Liver (tissue), 9 donors: Measurements from ENCODE around the gene CRABP2. TPM values are rescaled to one million over a fixed set of nuclear protein-coding genes. Genes with fewer than 3 reads are reported as not detected.

Source experiments
- DNase-seq: peaks from one replicate; pipeline ENCODE4 v3.0.0-alpha.2; 2017; ENCODE audit warnings: low spot score
- H3K27ac ChIP-seq, 2 donors: one replicate each; pipeline ENCODE4 v1.7.0; 2013; ENCODE audit warnings: inconsistent platforms in 2 of 2, low read length in 2 of 2, control low read depth in 1 of 2, low read depth in 1 of 2, mild to moderate bottlenecking in 1 of 2
- H3K27me3 ChIP-seq, 4 donors: one replicate each; pipeline versions ENCODE4 v1.6.1 to v1.7.0; 2013; ENCODE audit warnings: low read length in 3 of 4, inconsistent platforms in 1 of 4, mild to moderate bottlenecking in 1 of 4, moderate library complexity in 1 of 4; ENCODE audit not compliant: control insufficient read depth in 4 of 4, insufficient read depth in 4 of 4
- H3K36me3 ChIP-seq, 4 donors: one replicate each; pipeline versions ENCODE4 v1.6.1 to v1.7.0; 2013; ENCODE audit warnings: low read length in 3 of 4, mild to moderate bottlenecking in 3 of 4, low read depth in 1 of 4, moderate library complexity in 1 of 4; ENCODE audit not compliant: control insufficient read depth in 4 of 4, insufficient read depth in 3 of 4
- H3K4me1 ChIP-seq, 4 donors: one replicate each; pipeline versions ENCODE4 v1.6.1 to v1.7.0; 2013; ENCODE audit warnings: low read length in 3 of 4, mild to moderate bottlenecking in 3 of 4, moderate library complexity in 1 of 4; ENCODE audit not compliant: control insufficient read depth in 4 of 4, insufficient read depth in 4 of 4
- H3K4me3 ChIP-seq, 3 donors: one replicate each; pipeline versions ENCODE4 v1.6.1 to v1.7.0; 2013; ENCODE audit warnings: low read length in 3 of 3, control low read depth in 1 of 3, low read depth in 1 of 3, mild to moderate bottlenecking in 1 of 3
- H3K9ac ChIP-seq, 2 donors: one replicate each; pipeline ENCODE4 v1.7.0; 2013; ENCODE audit warnings: low read length in 2 of 2, mild to moderate bottlenecking in 2 of 2, moderate library complexity in 2 of 2, control low read depth in 1 of 2, low read depth in 1 of 2
- H3K9me3 ChIP-seq, 4 donors: one replicate each; pipeline versions ENCODE4 v1.6.1 to v1.7.0; 2013; ENCODE audit warnings: low read length in 3 of 4; ENCODE audit not compliant: control insufficient read depth in 4 of 4
- ATF3 ChIP-seq: IDR thresholded peaks from 2 replicates; pipeline ENCODE4 v1.6.1; 2016; ENCODE audit warnings: antibody characterized with exemption
- EGR1 ChIP-seq, 2 donors: IDR thresholded peaks; 2 replicates each; pipeline ENCODE4 v1.6.1; 2016 to 2018; ENCODE audit warnings: antibody characterized with exemption in 2 of 2, low read depth in 2 of 2
- FOXA1 ChIP-seq: IDR thresholded peaks from 2 replicates; pipeline ENCODE4 v1.6.1; 2016; ENCODE audit warnings: antibody characterized with exemption
- FOXA2 ChIP-seq: IDR thresholded peaks from 2 replicates; pipeline ENCODE4 v1.6.1; 2016; ENCODE audit warnings: antibody characterized with exemption
- HNF4G ChIP-seq: IDR thresholded peaks from 2 replicates; pipeline ENCODE4 v1.6.1; 2016; ENCODE audit warnings: antibody characterized with exemption
- RXRA ChIP-seq, 2 donors: IDR thresholded peaks; 2 replicates each; pipeline ENCODE4 v1.6.1; 2017 to 2018; ENCODE audit warnings: antibody characterized with exemption in 2 of 2, mild to moderate bottlenecking in 1 of 2
- TAF1 ChIP-seq: conservative IDR thresholded peaks from 2 replicates; pipeline ENCODE4 v1.6.1; 2016; ENCODE audit warnings: antibody characterized with exemption, mild to moderate bottlenecking
- YY1 ChIP-seq: IDR thresholded peaks from 2 replicates; pipeline ENCODE4 v1.6.1; 2016; ENCODE audit warnings: antibody characterized with exemption, mild to moderate bottlenecking
- WGBS: extraction: QIAGEN DNeasy Blood & Tissue Kit; methylation state at CpG from one replicate; pipeline ENCODE4 v1.1.7; 2013; 5-methylcytosine and 5-hydroxymethylcytosine counted together
- polyA plus RNA-seq, 2 donors: library from polyadenylated mRNA; stranded (reverse) in 1 of 2; unstranded in 1 of 2; fragments of 200-250 nt in 1 of 2; fragments of >200 nt in 1 of 2; fragmentation: Nextera tagmentation in 1 of 2; extraction: Ambion mirVana in 1 of 2; gene quantifications; one replicate each; pipeline versions ENCODE4 v1.2.1 to v1.2.3, GENCODE V29; 2013 to 2015
- total RNA-seq, 2 donors: library from RNA; depleted of rRNA; stranded (reverse); fragments of >200 nt; gene quantifications; one replicate each; pipeline ENCODE4 v1.2.3, GENCODE V29; 2014
- TF ChIP-seq, protein P1 (sequence below): IDR thresholded peaks from 2 replicates; pipeline ENCODE4 v1.6.1; 2016; ENCODE audit warnings: antibody characterized with exemption, mild to moderate bottlenecking
- TF ChIP-seq, protein P2 (sequence below): IDR thresholded peaks from 2 replicates; pipeline ENCODE4 v1.6.1; 2016; ENCODE audit warnings: antibody characterized with exemption
- donor health status: healthy.
- donor health status: healthy.
- donor health status: healthy.
- donor health status: healthy.
- donor health status: healthy.

The CRABP2 gene
- total and polyA plus RNA-seq, 4 donors = 0.14 to 0.22 TPM; not detected in 2

- TF ChIP-seq, protein P1, sequence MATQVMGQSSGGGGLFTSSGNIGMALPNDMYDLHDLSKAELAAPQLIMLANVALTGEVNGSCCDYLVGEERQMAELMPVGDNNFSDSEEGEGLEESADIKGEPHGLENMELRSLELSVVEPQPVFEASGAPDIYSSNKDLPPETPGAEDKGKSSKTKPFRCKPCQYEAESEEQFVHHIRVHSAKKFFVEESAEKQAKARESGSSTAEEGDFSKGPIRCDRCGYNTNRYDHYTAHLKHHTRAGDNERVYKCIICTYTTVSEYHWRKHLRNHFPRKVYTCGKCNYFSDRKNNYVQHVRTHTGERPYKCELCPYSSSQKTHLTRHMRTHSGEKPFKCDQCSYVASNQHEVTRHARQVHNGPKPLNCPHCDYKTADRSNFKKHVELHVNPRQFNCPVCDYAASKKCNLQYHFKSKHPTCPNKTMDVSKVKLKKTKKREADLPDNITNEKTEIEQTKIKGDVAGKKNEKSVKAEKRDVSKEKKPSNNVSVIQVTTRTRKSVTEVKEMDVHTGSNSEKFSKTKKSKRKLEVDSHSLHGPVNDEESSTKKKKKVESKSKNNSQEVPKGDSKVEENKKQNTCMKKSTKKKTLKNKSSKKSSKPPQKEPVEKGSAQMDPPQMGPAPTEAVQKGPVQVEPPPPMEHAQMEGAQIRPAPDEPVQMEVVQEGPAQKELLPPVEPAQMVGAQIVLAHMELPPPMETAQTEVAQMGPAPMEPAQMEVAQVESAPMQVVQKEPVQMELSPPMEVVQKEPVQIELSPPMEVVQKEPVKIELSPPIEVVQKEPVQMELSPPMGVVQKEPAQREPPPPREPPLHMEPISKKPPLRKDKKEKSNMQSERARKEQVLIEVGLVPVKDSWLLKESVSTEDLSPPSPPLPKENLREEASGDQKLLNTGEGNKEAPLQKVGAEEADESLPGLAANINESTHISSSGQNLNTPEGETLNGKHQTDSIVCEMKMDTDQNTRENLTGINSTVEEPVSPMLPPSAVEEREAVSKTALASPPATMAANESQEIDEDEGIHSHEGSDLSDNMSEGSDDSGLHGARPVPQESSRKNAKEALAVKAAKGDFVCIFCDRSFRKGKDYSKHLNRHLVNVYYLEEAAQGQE = no peak
- TF ChIP-seq FOXA1 (no peak), EGR1 (IDR thresholded peaks at IDR 0.05; ENCODE audit: low read depth in 2 of 2) (no peak)
- TF ChIP-seq, protein P2, sequence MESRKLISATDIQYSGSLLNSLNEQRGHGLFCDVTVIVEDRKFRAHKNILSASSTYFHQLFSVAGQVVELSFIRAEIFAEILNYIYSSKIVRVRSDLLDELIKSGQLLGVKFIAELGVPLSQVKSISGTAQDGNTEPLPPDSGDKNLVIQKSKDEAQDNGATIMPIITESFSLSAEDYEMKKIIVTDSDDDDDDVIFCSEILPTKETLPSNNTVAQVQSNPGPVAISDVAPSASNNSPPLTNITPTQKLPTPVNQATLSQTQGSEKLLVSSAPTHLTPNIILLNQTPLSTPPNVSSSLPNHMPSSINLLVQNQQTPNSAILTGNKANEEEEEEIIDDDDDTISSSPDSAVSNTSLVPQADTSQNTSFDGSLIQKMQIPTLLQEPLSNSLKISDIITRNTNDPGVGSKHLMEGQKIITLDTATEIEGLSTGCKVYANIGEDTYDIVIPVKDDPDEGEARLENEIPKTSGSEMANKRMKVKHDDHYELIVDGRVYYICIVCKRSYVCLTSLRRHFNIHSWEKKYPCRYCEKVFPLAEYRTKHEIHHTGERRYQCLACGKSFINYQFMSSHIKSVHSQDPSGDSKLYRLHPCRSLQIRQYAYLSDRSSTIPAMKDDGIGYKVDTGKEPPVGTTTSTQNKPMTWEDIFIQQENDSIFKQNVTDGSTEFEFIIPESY = no peak
Observed at GRCh38 chr1:156663178-156663577, 42.2 kb downstream of the CRABP2 start (continued).

- H3K9ac ChIP-seq = no peak overlapping the region
- H3K27me3 ChIP-seq = peaks cover 0 to 2% (median 0%) of the 10 kb centered on the region in 4 donors
- H3K4me1 ChIP-seq = peaks cover 0 to 20% (median 13%) of the 10 kb centered on the region in 4 donors
- 88% methylated on average over 5 of the region's 5 CpGs for WGBS
- no peak for DNase-seq
- TF ChIP-seq, protein P1 = no peak
- TF ChIP-seq HNF4G = no peak
- no peak for TF ChIP-seq YY1
- TF ChIP-seq, protein P2 = no peak
- no peak for TF ChIP-seq TAF1
- no peak for TF ChIP-seq ATF3
- no peak for TF ChIP-seq RXRA (IDR thresholded peaks at IDR 0.05)
- TF ChIP-seq FOXA2 = no peak
- no peak overlapping the region for H3K4me3 ChIP-seq
- peak overlapping the region in 1 of 2 donors; percentile 28 for H3K27ac ChIP-seq
- no peaks in the 10 kb centered on the region for H3K36me3 ChIP-seq
- no peaks in the 10 kb centered on the region for H3K9me3 ChIP-seq
Observed at GRCh38 chr1:156662800-156663055, 42.7 kb downstream of the CRABP2 start.
